DOHH2 (cell line): ENCODE data around the gene PRKCE.

Experiments used
- EZH2phosphoT487 ChIP-seq: fragments of 200-600 bp; sonication (generic); IDR thresholded peaks from 2 replicates; pipeline ENCODE4 v1.6.1; 2017; ENCODE audit warnings: borderline replicate concordance, mild to moderate bottlenecking, antibody characterized with exemption, low read length, moderate library complexity, mixed read lengths
- TF ChIP-seq, protein P1 (sequence below): fragments of 200-600 bp; sonication (generic); IDR thresholded peaks from one replicate; pipeline ENCODE4 v1.5.1; 2014; ENCODE audit warnings: antibody characterized with exemption, mild to moderate bottlenecking, low read depth, low read length; ENCODE audit not compliant: poor library complexity, severe bottlenecking

DNA sequence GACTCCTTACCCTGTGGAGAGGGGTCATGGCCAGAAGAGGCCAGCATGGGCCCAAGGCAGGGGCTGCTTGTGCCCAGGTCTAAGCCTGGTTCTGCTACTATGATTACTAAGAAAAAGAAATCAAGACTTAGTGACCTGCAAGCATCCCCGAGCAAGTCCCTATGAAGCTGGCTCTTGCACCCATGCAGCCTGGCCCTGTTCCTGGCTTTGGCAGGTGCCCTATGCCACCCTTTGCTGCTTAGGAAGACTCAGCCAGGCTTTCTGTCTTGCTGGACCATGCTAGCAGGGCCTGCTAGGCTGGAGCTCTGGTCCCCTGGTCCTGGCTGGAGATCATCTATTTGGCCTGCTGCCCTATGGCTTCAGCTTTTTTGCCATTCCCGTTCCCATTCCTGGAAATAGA lies 336.4 kb downstream of the PRKCE start:
- TF ChIP-seq, protein P1, sequence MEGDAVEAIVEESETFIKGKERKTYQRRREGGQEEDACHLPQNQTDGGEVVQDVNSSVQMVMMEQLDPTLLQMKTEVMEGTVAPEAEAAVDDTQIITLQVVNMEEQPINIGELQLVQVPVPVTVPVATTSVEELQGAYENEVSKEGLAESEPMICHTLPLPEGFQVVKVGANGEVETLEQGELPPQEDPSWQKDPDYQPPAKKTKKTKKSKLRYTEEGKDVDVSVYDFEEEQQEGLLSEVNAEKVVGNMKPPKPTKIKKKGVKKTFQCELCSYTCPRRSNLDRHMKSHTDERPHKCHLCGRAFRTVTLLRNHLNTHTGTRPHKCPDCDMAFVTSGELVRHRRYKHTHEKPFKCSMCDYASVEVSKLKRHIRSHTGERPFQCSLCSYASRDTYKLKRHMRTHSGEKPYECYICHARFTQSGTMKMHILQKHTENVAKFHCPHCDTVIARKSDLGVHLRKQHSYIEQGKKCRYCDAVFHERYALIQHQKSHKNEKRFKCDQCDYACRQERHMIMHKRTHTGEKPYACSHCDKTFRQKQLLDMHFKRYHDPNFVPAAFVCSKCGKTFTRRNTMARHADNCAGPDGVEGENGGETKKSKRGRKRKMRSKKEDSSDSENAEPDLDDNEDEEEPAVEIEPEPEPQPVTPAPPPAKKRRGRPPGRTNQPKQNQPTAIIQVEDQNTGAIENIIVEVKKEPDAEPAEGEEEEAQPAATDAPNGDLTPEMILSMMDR, result no peak
- no peak for TF ChIP-seq EZH2phosphoT487
